ENCODE measurements around the gene ARL14EP. TPM values are rescaled to one million over a fixed set of nuclear protein-coding genes. Genes with fewer than 3 reads are reported as not detected.

ARL14EP gene
- total RNA-seq, 4 donors from 2014 or later: 38.5 to 90.2 (median 56.1) TPM

GRCh38 chr11:30349885-30350284 lies 27.0 kb downstream of the ARL14EP start:
- Histone ChIP-seq H3K27ac (no peak overlapping the region), H3K36me3 (no peaks in the 10 kb centered on the region), H3K4me1 (no peaks in the 10 kb centered on the region), H3K4me3 (no peak overlapping the region), H3K27me3 (no peaks in the 10 kb centered on the region), H3K9me3 (no peaks in the 10 kb centered on the region)
- no peak for TF ChIP-seq POLR2A (IDR thresholded peaks at IDR 0.05)
- TF ChIP-seq CTCF (IDR thresholded peaks at IDR 0.05): no peak
- intact Hi-C loops (cut with DNase I; ENCODE audit: low total_unique reads): loop anchor here (10.0 kb wide), 1 partner anchor 505 kb away; no protein-coding TSS in a partner anchor
- no peak for DNase-seq

- H3K4me3 ChIP-seq: no peak overlapping the region
- no peak overlapping the region for H3K27ac ChIP-seq
- TF ChIP-seq POLR2A (IDR thresholded peaks at IDR 0.05): no peak
- no peak for TF ChIP-seq CTCF (IDR thresholded peaks at IDR 0.05)
- no peaks in the 10 kb centered on the region for H3K9me3 ChIP-seq
- H3K36me3 ChIP-seq: no peaks in the 10 kb centered on the region
- intact Hi-C loops (cut with DNase I; ENCODE audit: low total_unique reads): no loop called here
- DNase-seq: no peak
- no peaks in the 10 kb centered on the region for H3K4me1 ChIP-seq
- H3K27me3 ChIP-seq: no peaks in the 10 kb centered on the region
Observed at GRCh38 chr11:30350384-30350783, 27.5 kb downstream of the ARL14EP start.

GRCh38 chr11:30351061-30351460 lies 28.2 kb downstream of the ARL14EP start:
- Histone ChIP-seq H3K27ac (no peak overlapping the region), H3K27me3 (no peaks in the 10 kb centered on the region), H3K36me3 (no peaks in the 10 kb centered on the region), H3K4me1 (no peaks in the 10 kb centered on the region), H3K4me3 (no peak overlapping the region), H3K9me3 (no peaks in the 10 kb centered on the region)
- DNase-seq: no peak
- intact Hi-C loops (cut with DNase I; ENCODE audit: low total_unique reads): no loop called here
- TF ChIP-seq POLR2A (IDR thresholded peaks at IDR 0.05): no peak
- TF ChIP-seq CTCF (IDR thresholded peaks at IDR 0.05): no peak

- TF ChIP-seq CTCF (IDR thresholded peaks at IDR 0.05): no peak
- no peak for TF ChIP-seq POLR2A (IDR thresholded peaks at IDR 0.05)
- Histone ChIP-seq H3K27ac (no peak overlapping the region), H3K4me3 (no peak overlapping the region), H3K4me1 (no peaks in the 10 kb centered on the region), H3K9me3 (no peaks in the 10 kb centered on the region), H3K36me3 (no peaks in the 10 kb centered on the region), H3K27me3 (no peaks in the 10 kb centered on the region)
- no peak for DNase-seq
- intact Hi-C loops (cut with DNase I; ENCODE audit: low total_unique reads): no loop called here
Observed at GRCh38 chr11:30356391-30356790, 33.5 kb downstream of the ARL14EP start.

GRCh38 chr11:30357872-30358271 lies 35.0 kb downstream of the ARL14EP start:
- Histone ChIP-seq H3K27me3 (no peaks in the 10 kb centered on the region), H3K27ac (no peak overlapping the region), H3K4me1 (no peaks in the 10 kb centered on the region), H3K36me3 (no peaks in the 10 kb centered on the region), H3K9me3 (no peaks in the 10 kb centered on the region), H3K4me3 (no peak overlapping the region)
- no peak for DNase-seq
- TF ChIP-seq CTCF (IDR thresholded peaks at IDR 0.05) (no peak), POLR2A (IDR thresholded peaks at IDR 0.05) (no peak)
- intact Hi-C loops (cut with DNase I; ENCODE audit: low total_unique reads): no loop called here
